OCI-LY1 (cell line): ENCODE data around the gene LRRTM1.

Experiments
- H2AFZ ChIP-seq: fragments of 200-600 bp; sonication (generic), shearing (Covaris generic); 2 replicates; pipeline ENCODE4 v1.6.0; 2014; ENCODE audit warnings: antibody characterized with exemption, mild to moderate bottlenecking, low read length
- H3F3A ChIP-seq: fragments of 200-600 bp; sonication (generic), shearing (Covaris generic); 2 replicates; pipeline ENCODE4 v1.6.0; 2014; ENCODE audit warnings: mild to moderate bottlenecking, antibody characterized with exemption, low read length, moderate library complexity; ENCODE audit not compliant: insufficient read depth
- H3K27ac ChIP-seq: fragments of 200-600 bp; sonication (generic); 2 replicates; pipeline ENCODE4 v1.5.1; 2014; ENCODE audit warnings: low read length, mixed run types, mild to moderate bottlenecking, low read depth; ENCODE audit not compliant: poor library complexity, severe bottlenecking
- H3K27me3 ChIP-seq: fragments of 200-600 bp; sonication (generic); 2 replicates; pipeline ENCODE4 v1.6.0; 2014; ENCODE audit warnings: antibody characterized with exemption, mild to moderate bottlenecking, low read length, moderate library complexity; ENCODE audit not compliant: insufficient read depth
- H3K36me3 ChIP-seq: fragments of 200-600 bp; sonication (generic); 2 replicates; pipeline ENCODE4 v1.6.1; 2014; ENCODE audit warnings: mild to moderate bottlenecking, antibody characterized with exemption, low read length, moderate library complexity, mixed read lengths; ENCODE audit not compliant: insufficient read depth
- H3K4me1 ChIP-seq: fragments of 200-600 bp; sonication (generic); 2 replicates; pipeline ENCODE4 v1.5.1; 2014; ENCODE audit warnings: mild to moderate bottlenecking, low read length, moderate library complexity; ENCODE audit not compliant: insufficient read depth, severe bottlenecking
- H3K4me2 ChIP-seq: fragments of 200-600 bp; sonication (generic), shearing (Covaris generic); 2 replicates; pipeline ENCODE4 v1.6.1; 2014; ENCODE audit warnings: low read length
- H3K4me3 ChIP-seq: fragments of 200-600 bp; sonication (generic); 2 replicates; pipeline ENCODE4 v1.5.1; 2014; ENCODE audit warnings: low read length, low read depth, mild to moderate bottlenecking, mixed read lengths; ENCODE audit not compliant: poor library complexity, severe bottlenecking
- H3K79me2 ChIP-seq: fragments of 200-600 bp; shearing (Covaris generic); 2 replicates; pipeline ENCODE4 v1.6.1; 2016; ENCODE audit warnings: mixed run types, low read length, mixed read lengths; ENCODE audit not compliant: insufficient read depth
- H3K9ac ChIP-seq: fragments of 200-600 bp; sonication (generic), shearing (Covaris generic); 2 replicates; pipeline ENCODE4 v1.6.1; 2014; ENCODE audit warnings: mild to moderate bottlenecking, low read length, mixed read lengths
- H3K9me2 ChIP-seq: fragments of 200-600 bp; sonication (generic), shearing (Covaris generic); 2 replicates; pipeline ENCODE4 v1.6.1; 2014; ENCODE audit warnings: low read depth, mild to moderate bottlenecking, low read length, mixed read lengths
- H3K9me3 ChIP-seq: fragments of 200-600 bp; shearing (Covaris generic); 2 replicates; pipeline ENCODE4 v1.6.1; 2014; ENCODE audit warnings: low read length, mixed read lengths
- H4K20me1 ChIP-seq: fragments of 200-600 bp; sonication (generic), shearing (Covaris generic); 2 replicates; pipeline ENCODE4 v1.6.0; 2016; ENCODE audit warnings: mild to moderate bottlenecking, low read length; ENCODE audit not compliant: insufficient read depth
- CTCF ChIP-seq: fragments of 200-600 bp; sonication (generic), shearing (Covaris generic); IDR thresholded peaks from 2 replicates; pipeline ENCODE4 v1.5.1; 2017; ENCODE audit warnings: mild to moderate bottlenecking, antibody characterized with exemption, low read length, moderate library complexity, mixed read lengths
- EZH2 ChIP-seq: fragments of 200-600 bp; sonication (generic), shearing (Covaris generic); IDR thresholded peaks from 2 replicates; pipeline ENCODE4 v1.8.0; 2017; ENCODE audit warnings: borderline replicate concordance, mixed run types, mild to moderate bottlenecking, antibody characterized with exemption, low read length, moderate library complexity, mixed read lengths

LRRTM1 gene

DNA sequence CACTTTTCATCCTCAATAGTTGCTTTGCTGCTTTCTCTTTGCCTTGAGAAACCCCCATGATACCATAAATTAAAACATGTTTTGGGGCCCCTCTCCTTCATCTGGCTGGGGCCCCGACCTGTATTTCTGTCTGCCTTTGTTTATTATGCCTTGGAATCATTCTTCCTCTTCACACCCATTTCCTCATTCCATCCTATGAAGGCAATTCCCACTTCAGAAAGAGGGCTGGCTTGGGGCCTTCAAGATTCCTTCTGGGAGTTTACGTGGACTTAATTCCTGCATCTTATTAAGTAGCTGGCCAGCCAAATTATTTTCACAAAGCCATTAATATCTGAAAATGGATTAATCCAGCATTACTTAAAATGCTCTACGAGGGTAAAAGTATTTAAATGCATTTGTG, 6.8 kb upstream of the LRRTM1 start:
- H3K36me3 ChIP-seq = no peaks in the 10 kb centered on the region
- H4K20me1 ChIP-seq = no peaks in the 10 kb centered on the region
- no peak overlapping the region for H2AFZ ChIP-seq
- no peak overlapping the region for H3K4me2 ChIP-seq
- no peak overlapping the region for H3K9ac ChIP-seq
- H3K27ac ChIP-seq = no peak overlapping the region
- no peaks in the 10 kb centered on the region for H3K9me2 ChIP-seq
- no peaks in the 10 kb centered on the region for H3F3A ChIP-seq
- no peaks in the 10 kb centered on the region for H3K4me1 ChIP-seq
- H3K79me2 ChIP-seq = no peaks in the 10 kb centered on the region
- peaks cover under 1% of the 10 kb centered on the region; the same call in 1 of the 2 replicates for H3K27me3 ChIP-seq
- TF ChIP-seq EZH2 (no peak), CTCF (no peak)
- no peaks in the 10 kb centered on the region for H3K9me3 ChIP-seq
- no peak overlapping the region for H3K4me3 ChIP-seq

GRCh38 chr2:80303006-80303908, 1.3 kb downstream of the LRRTM1 start:
- no peaks in the 10 kb centered on the region for H4K20me1 ChIP-seq
- no peaks in the 10 kb centered on the region for H3F3A ChIP-seq
- H3K27me3 ChIP-seq = no peaks in the 10 kb centered on the region
- TF ChIP-seq EZH2 = no peak
- no peak for TF ChIP-seq CTCF
- H2AFZ ChIP-seq = no peak overlapping the region
- no peaks in the 10 kb centered on the region for H3K9me2 ChIP-seq
- no peaks in the 10 kb centered on the region for H3K36me3 ChIP-seq
- no peaks in the 10 kb centered on the region for H3K79me2 ChIP-seq
- H3K27ac ChIP-seq = no peak overlapping the region
- H3K4me3 ChIP-seq = no peak overlapping the region
- no peaks in the 10 kb centered on the region for H3K9me3 ChIP-seq
- no peaks in the 10 kb centered on the region for H3K4me1 ChIP-seq
- H3K9ac ChIP-seq = no peak overlapping the region
- no peak overlapping the region for H3K4me2 ChIP-seq

GRCh38 chr2:80302314-80303005, 2.1 kb downstream of the LRRTM1 start:
- H3K27me3 ChIP-seq = no peaks in the 10 kb centered on the region
- H4K20me1 ChIP-seq = no peaks in the 10 kb centered on the region
- H3K36me3 ChIP-seq = no peaks in the 10 kb centered on the region
- no peak overlapping the region for H3K4me2 ChIP-seq
- H3K4me1 ChIP-seq = no peaks in the 10 kb centered on the region
- H3K4me3 ChIP-seq = no peak overlapping the region
- no peak overlapping the region for H2AFZ ChIP-seq
- no peaks in the 10 kb centered on the region for H3K9me2 ChIP-seq
- H3F3A ChIP-seq = no peaks in the 10 kb centered on the region
- H3K9me3 ChIP-seq = no peaks in the 10 kb centered on the region
- H3K9ac ChIP-seq = no peak overlapping the region
- TF ChIP-seq EZH2 = no peak
- TF ChIP-seq CTCF = no peak
- no peak overlapping the region for H3K27ac ChIP-seq
- no peaks in the 10 kb centered on the region for H3K79me2 ChIP-seq
